ENCODE data around the gene LRRC10B. TPM values are rescaled to one million over a fixed set of nuclear protein-coding genes. Genes with fewer than 3 reads are reported as not detected.

Gene LRRC10B
- total RNA-seq, 3 donors from 2014 or later: 1.5 to 3.3 TPM; not detected in 1

- no peak for TF ChIP-seq POLR2AphosphoS5 (IDR thresholded peaks at IDR 0.05)
- no peak for TF ChIP-seq CTCF (IDR thresholded peaks at IDR 0.05)
- TF ChIP-seq POLR2A (IDR thresholded peaks at IDR 0.05): no peak
These were observed 26.0 kb upstream of the LRRC10B start for GRCh38 chr11:61482513-61482912.

GRCh38 chr11:61484541-61484940 lies 24.0 kb upstream of the LRRC10B start:
- intact Hi-C loops (cut with DNase I; ENCODE audit: low total_unique reads): no loop called here
- no peaks in the 10 kb centered on the region for H3K27me3 ChIP-seq
- TF ChIP-seq CTCF (IDR thresholded peaks at IDR 0.05) (no peak), POLR2AphosphoS5 (IDR thresholded peaks at IDR 0.05) (no peak), POLR2A (IDR thresholded peaks at IDR 0.05) (no peak)

More at GRCh38 chr11:61482513-61482912, 26.0 kb upstream of the LRRC10B start:
- Histone ChIP-seq H3K9me3 (no peaks in the 10 kb centered on the region), H3K4me1 (peaks cover 0 to 4% of the 10 kb centered on the region in 2 donors), H3K36me3 (no peaks in the 10 kb centered on the region), H3K27me3 (no peaks in the 10 kb centered on the region), H3K4me3 (no peak overlapping the region), H3K27ac (no peak overlapping the region)
- DNase-seq (ENCODE audit: low spot score in 2 of 2): no peak
- intact Hi-C loops (cut with DNase I; ENCODE audit: low total_unique reads): no loop called here

GRCh38 chr11:61485080-61485479 lies 23.5 kb upstream of the LRRC10B start:
- H3K27ac ChIP-seq: no peak overlapping the region
- no peaks in the 10 kb centered on the region for H3K27me3 ChIP-seq
- no peaks in the 10 kb centered on the region for H3K36me3 ChIP-seq
- TF ChIP-seq CTCF (IDR thresholded peaks at IDR 0.05) (no peak), POLR2AphosphoS5 (IDR thresholded peaks at IDR 0.05) (no peak), POLR2A (IDR thresholded peaks at IDR 0.05) (no peak)
- H3K4me3 ChIP-seq: no peak overlapping the region
- peaks cover 2 to 10% of the 10 kb centered on the region in 2 donors for H3K4me1 ChIP-seq
- intact Hi-C loops (cut with DNase I; ENCODE audit: low total_unique reads): no loop called here
- no peak for DNase-seq (ENCODE audit: low spot score in 2 of 2)
- H3K9me3 ChIP-seq: no peaks in the 10 kb centered on the region

More at GRCh38 chr11:61484541-61484940, 24.0 kb upstream of the LRRC10B start:
- peaks cover 0 to 5% of the 10 kb centered on the region in 2 donors for H3K4me1 ChIP-seq
- no peak overlapping the region for H3K27ac ChIP-seq
- no peaks in the 10 kb centered on the region for H3K36me3 ChIP-seq
- no peaks in the 10 kb centered on the region for H3K9me3 ChIP-seq
- no peak for DNase-seq (ENCODE audit: low spot score in 2 of 2)
- H3K4me3 ChIP-seq: no peak overlapping the region

- Histone ChIP-seq H3K4me1 (peaks cover 6 to 16% of the 10 kb centered on the region in 2 donors), H3K27ac (no peak overlapping the region), H3K9me3 (no peaks in the 10 kb centered on the region), H3K36me3 (no peaks in the 10 kb centered on the region), H3K4me3 (no peak overlapping the region), H3K27me3 (no peaks in the 10 kb centered on the region)
- DNase-seq (ENCODE audit: low spot score in 2 of 2): no peak
- intact Hi-C loops (cut with DNase I; ENCODE audit: low total_unique reads): no loop called here
- no peak for TF ChIP-seq CTCF (IDR thresholded peaks at IDR 0.05)
- TF ChIP-seq POLR2A (IDR thresholded peaks at IDR 0.05): no peak
- TF ChIP-seq POLR2AphosphoS5 (IDR thresholded peaks at IDR 0.05): no peak
These were observed 22.4 kb upstream of the LRRC10B start for GRCh38 chr11:61486011-61486620.

GRCh38 chr11:61486779-61487178 lies 21.8 kb upstream of the LRRC10B start:
- H3K27ac ChIP-seq: peak overlapping the region in 1 of 2 donors; percentile 19
- peaks cover 6 to 16% of the 10 kb centered on the region in 2 donors for H3K4me1 ChIP-seq
- H3K27me3 ChIP-seq: no peaks in the 10 kb centered on the region
- no peak for DNase-seq (ENCODE audit: low spot score in 2 of 2)
- H3K9me3 ChIP-seq: no peaks in the 10 kb centered on the region
- no peak for TF ChIP-seq CTCF (IDR thresholded peaks at IDR 0.05)
- no peak for TF ChIP-seq POLR2AphosphoS5 (IDR thresholded peaks at IDR 0.05)
- TF ChIP-seq POLR2A (IDR thresholded peaks at IDR 0.05): no peak
- H3K36me3 ChIP-seq: no peaks in the 10 kb centered on the region
- intact Hi-C loops (cut with DNase I; ENCODE audit: low total_unique reads): no loop called here
- no peak overlapping the region for H3K4me3 ChIP-seq

Data from breast epithelium (tissue), 4 donors.